Measurements from ENCODE around the gene PGAP3. TPM values are rescaled to one million over a fixed set of nuclear protein-coding genes. Genes with fewer than 3 reads are reported as not detected.
A peak's percentile ranks its signal among the peaks of the same experiment; 100 is the strongest.
"Not testable (repeated sequence)": the region's sequence is repeated elsewhere in the genome, so short reads cannot be mapped to it uniquely, and the experiment has no call there.

PGAP3 gene, protein sequence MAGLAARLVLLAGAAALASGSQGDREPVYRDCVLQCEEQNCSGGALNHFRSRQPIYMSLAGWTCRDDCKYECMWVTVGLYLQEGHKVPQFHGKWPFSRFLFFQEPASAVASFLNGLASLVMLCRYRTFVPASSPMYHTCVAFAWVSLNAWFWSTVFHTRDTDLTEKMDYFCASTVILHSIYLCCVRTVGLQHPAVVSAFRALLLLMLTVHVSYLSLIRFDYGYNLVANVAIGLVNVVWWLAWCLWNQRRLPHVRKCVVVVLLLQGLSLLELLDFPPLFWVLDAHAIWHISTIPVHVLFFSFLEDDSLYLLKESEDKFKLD
- total RNA-seq: 10 to 100 TPM; 27.0 to 30.6 TPM

DNA sequence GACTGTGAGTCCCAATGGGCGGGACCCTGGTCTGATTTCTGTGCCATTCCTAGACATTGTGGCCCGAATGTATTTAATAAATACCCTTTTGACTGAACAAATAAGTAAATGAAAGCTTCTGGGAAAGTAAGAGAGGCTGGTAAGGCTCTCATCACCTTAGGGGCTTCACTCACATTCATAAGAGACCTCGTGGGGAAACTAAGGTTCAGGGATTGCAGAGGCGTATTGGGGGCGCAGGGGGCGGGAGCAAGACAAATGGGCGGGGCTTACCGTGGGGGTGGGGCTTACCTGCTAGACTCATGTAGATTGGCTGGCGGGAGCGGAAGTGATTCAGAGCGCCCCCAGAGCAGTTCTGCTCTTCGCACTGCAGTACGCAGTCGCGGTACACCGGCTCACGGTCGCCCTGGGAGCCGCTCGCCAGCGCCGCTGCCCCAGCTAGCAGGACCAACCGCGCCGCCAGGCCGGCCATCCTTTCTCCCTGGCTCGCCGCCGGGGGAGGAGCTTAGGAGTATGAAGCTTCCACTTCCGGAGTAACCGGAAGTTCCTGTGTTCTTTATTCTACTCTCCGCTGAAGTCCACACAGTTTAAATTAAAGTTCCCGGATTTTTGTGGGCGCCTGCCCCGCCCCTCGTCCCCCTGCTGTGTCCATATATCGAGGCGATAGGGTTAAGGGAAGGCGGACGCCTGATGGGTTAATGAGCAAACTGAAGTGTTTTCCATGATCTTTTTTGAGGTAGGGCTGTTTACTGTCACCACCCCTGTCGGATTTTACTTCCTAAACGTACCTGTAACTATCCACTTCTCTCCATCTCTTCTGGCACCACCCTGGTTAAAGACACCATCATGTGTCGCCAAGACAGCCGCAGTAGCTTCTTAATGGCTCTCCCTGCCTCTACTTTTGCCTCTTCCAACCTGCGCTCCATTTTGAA lies at the start of gene PGAP3:
Gene PGAP3, minus strand, starts transcription at position 512 of the 929 bp plus-strand sequence. Its CDS starts 43 bp downstream, at position 469.
- H3K27ac Mint-ChIP-seq: peak within 1 kb of the TSS; percentile 98
- H3K4me3 Mint-ChIP-seq: peak within 1 kb of the TSS; percentile 94
- H3K4me1 Mint-ChIP-seq: peaks cover 33% of the 10 kb centered on the region
- ChIA-PET POLR2A (interaction anchor here (0.7 to 1.0 kb wide), 2 partner anchors 15 to 42 kb away, joined by 3 to 6 read pairs; partner anchors contain the start of gene MIEN1), CTCF (interaction anchor here (0.6 to 2.4 kb wide), 11 partner anchors 8 to 342 kb away, joined by 3 to 14 read pairs (median 5); partner anchors contain the start of gene MIEN1)
- DNase-seq: peak; percentile 83
- no peaks in the 10 kb centered on the region for H3K27me3 Mint-ChIP-seq
- peaks cover 30% of the 10 kb centered on the region for H3K36me3 Mint-ChIP-seq (ENCODE audit: low read depth)
- H3K9me3 Mint-ChIP-seq: peaks cover 7% of the 10 kb centered on the region

DNA sequence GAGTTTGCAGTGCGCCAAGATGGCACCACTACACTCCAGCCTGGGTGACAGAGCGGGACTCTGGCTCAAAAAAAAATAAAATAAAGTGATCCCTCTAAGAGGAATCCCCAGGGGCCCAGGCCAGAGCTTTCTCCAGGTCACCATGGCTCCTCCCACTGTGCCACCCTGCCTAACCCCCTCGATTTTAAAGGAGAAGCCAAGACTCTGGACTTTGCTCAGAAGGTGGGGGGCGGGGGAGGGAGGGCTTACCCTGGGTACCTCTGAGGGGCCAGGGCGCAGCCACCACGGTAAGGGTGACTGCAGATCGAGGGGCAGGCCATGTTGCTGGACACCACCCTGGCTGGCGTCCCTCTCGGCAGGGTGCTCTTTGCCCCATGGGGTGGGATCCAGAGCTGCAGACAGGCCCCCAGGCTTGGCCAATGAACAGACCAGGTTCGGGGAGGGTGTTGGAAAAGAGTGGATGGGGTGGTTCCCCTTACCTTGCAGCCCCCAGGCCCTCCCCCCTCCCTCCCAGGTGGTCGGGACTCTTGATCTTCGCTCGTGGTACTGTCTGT lies 49.4 kb upstream of the PGAP3 start:
- Mint-ChIP-seq H3K36me3 (ENCODE audit: low read depth) (peaks cover 3% of the 10 kb centered on the region), H3K27ac (no peak overlapping the region), H3K4me3 (no peak overlapping the region), H3K9me3 (no peaks in the 10 kb centered on the region), H3K27me3 (peaks cover 6% of the 10 kb centered on the region), H3K4me1 (peaks cover 38% of the 10 kb centered on the region)
- POLR2A ChIA-PET: no interaction called here
- DNase-seq: no peak
- CTCF ChIA-PET: interaction anchor here (1.7 kb wide), 1 partner anchor 116 kb away, joined by 5 read pairs; no protein-coding TSS in a partner anchor

DNA sequence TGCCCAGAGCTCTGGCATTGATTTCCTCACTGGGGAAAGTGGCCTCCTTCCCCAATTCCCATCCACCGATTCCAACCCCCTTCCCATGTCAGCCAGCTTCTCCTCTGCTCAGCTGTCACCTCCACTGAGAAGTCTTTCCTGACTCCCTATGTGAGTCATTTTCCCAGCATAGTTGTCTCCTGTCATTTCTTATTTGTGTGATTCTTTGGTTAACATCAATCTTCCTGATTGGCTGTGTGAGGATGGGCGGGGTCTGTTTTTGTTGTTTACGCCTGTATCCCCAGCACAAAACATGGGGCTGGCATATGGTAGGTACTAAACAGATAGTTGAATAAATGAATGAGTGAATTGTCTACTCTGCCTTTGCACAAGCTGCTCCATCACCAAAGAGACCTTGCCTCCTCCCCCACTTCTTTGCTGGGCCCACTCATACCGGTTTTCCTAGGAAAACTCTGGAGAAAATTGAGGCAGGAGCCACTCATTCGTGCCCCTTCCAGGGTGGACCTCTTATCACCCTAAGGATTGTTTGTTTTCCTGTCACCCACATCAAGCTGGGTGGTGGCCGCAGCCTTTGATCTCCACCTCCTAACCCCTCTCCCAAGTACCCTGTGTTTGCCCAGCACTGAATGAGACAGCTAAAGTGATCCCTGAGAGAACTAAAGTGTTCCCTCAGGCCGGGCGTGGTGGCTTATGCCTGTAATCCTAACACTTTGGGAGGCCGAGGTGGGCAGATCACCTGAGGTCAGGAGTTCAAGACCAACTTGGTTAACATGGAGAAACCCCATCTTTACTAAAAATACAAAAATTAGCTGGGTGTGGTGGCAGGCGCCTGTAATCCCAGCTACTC lies 48.7 kb upstream of the PGAP3 start:
- no peak overlapping the region for H3K4me3 Mint-ChIP-seq

DNA sequence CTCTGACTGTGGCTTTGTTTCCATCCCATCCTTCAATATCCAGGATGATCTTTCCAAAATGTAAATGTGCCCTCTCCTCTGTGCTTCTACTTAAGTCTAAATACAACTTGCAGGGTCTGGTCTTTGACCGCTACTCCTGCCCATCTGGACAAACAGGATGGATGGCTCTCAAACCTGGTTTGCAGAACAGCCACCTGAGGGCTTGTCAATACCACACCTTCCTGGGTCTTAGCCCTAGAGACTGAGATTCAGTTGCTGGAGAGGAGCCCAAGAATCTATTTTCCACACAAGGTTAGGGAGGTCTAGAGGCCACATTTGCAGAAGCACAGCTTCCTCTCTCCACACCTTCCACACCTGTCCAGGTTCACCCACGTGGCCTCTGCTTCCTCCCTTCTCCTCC lies 48.0 kb upstream of the PGAP3 start:
- H3K27ac Mint-ChIP-seq: no peak overlapping the region
- peaks cover 37% of the 10 kb centered on the region for H3K4me1 Mint-ChIP-seq
- H3K27me3 Mint-ChIP-seq: peaks cover 6% of the 10 kb centered on the region
- DNase-seq: no peak
- H3K4me3 Mint-ChIP-seq: no peak overlapping the region
- H3K36me3 Mint-ChIP-seq (ENCODE audit: low read depth): peaks cover 3% of the 10 kb centered on the region
- CTCF ChIA-PET: interaction anchor here (1.7 kb wide), 1 partner anchor 114 kb away, joined by 5 read pairs; no protein-coding TSS in a partner anchor
- no peaks in the 10 kb centered on the region for H3K9me3 Mint-ChIP-seq
- POLR2A ChIA-PET: no interaction called here

More for the DNA sequence above, 48.7 kb upstream of the PGAP3 start:
- Mint-ChIP-seq H3K27me3 (peaks cover 6% of the 10 kb centered on the region), H3K36me3 (ENCODE audit: low read depth) (peaks cover 3% of the 10 kb centered on the region), H3K27ac (peak overlapping the region; percentile 41), H3K4me1 (peaks cover 38% of the 10 kb centered on the region), H3K9me3 (no peaks in the 10 kb centered on the region)
- CTCF ChIA-PET: interaction anchor here (0.6 to 1.7 kb wide), 2 partner anchors 115 to 182 kb away, joined by 3 to 5 read pairs; no protein-coding TSS in a partner anchor
- no peak for DNase-seq
- POLR2A ChIA-PET: no interaction called here

DNA sequence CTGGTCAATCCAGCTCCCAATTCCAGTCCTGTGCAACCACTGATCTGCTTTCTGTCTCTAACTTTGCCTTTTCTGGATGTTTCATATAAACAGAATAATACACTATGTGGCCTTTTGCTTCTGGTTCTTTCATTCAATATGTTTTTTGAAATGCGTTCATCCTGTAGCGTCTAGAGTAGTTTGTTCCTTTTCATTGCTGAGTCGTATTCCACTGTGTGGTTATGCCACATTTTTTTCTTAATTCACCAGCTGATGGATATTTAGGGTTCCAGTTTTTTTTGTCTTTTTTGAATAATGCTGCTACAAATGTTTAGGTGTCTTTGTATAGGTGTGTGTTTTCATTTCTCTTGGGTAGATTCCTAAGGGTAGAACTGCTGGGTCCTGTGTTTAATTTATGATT lies 44.7 kb upstream of the PGAP3 start:
- POLR2A ChIA-PET: no interaction called here
- Mint-ChIP-seq H3K27ac (no peak overlapping the region), H3K27me3 (peaks cover 3% of the 10 kb centered on the region), H3K4me3 (no peak overlapping the region), H3K9me3 (no peaks in the 10 kb centered on the region), H3K36me3 (ENCODE audit: low read depth) (peaks cover 12% of the 10 kb centered on the region), H3K4me1 (peaks cover 27% of the 10 kb centered on the region)
- DNase-seq: no peak
- CTCF ChIA-PET: interaction anchor here (0.8 to 1.4 kb wide), 3 partner anchors 78 to 131 kb away, joined by 3 to 4 read pairs (median 3); partner anchors contain the start of gene IKZF3

DNA sequence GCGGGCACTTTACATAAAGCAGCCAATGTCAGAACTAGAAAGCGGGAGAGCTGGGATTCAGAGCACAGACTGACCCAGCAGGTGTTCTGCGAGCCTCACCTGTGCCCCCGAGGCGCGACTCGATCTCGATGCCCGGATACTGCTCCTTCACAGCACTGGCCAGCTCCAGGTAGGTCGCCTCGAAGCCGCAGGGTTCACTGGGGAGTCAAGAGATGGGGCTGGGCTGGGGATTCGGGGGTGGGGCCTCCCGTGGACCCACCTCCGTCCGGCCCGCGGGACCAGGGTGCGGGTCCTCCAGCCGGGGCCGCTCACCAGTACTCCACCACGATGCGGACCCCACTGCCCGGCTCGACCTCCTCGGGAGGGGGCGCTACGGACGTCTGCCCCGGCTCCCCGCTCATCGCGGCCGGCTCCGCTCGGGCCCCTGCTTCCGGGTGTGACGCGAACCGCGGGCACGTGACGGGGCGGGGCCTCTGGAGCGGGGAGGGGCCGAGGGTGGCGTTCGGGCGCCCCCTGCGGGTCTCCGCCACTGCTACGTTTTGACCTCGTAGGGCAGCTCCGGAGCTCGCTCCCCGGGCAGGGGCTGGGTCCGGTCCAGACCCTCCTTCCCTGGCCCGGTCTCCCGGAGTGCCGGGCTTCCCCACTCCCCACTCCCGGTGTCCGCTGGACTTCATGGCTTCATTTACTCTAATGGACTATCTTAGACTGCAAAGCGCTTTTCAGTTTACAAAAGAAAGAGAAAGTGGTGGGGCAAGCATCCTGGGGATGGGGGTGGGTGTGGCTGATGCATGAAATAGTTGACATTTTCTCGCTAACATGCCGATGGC lies 42.5 kb upstream of the PGAP3 start, which contains the start of gene MIEN1:
Gene MIEN1, minus strand, starts transcription at position 438 of the 827 bp plus-strand sequence. Its CDS starts 37 bp downstream, at position 401.
- H3K4me1 Mint-ChIP-seq: peaks cover 22% of the 10 kb centered on the region
- peak; percentile 93 for DNase-seq
- CTCF ChIA-PET: interaction anchor here (0.6 to 3.9 kb wide), 42 partner anchors 9 to 369 kb away, joined by 3 to 24 read pairs (median 4); partner anchors contain the start of genes ERBB2, PGAP3 and PSMD3
- H3K27ac Mint-ChIP-seq: peak within 1 kb of the TSS; percentile 95
- peak within 1 kb of the TSS; percentile 91 for H3K4me3 Mint-ChIP-seq
- peaks cover 23% of the 10 kb centered on the region for H3K36me3 Mint-ChIP-seq (ENCODE audit: low read depth)
- H3K27me3 Mint-ChIP-seq: no peaks in the 10 kb centered on the region
- no peaks in the 10 kb centered on the region for H3K9me3 Mint-ChIP-seq
- POLR2A ChIA-PET: interaction anchor here (1.4 kb wide), 1 partner anchor 42 kb away, joined by 3 read pairs; the partner anchor contains the start of gene PGAP3

DNA sequence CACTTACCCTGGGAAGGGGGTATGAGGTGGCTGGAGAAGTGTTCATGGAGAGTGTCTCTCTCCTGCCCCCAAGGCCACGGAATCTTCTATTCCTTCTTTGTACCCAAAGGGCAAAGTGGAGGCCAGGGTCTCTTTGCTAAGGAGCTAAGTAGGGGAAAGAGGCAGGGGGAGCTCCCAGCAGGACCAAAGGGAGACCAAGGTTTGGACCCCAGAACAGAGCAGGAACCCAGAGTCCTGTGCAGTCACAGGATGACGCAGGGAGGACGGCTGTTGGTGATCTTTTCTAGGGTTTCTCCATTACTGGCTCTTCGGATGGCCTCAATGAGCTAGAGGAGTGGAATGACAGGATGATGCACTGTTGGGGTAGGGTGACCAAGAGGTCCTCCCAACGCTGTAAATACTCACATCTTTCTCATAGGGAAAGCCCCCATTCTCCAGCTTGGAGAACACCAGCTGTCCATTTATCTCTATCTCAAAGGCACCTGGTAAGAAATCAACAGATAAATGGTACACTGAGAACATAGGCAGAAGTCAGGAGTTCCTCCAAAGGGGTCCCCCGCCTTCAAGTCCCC lies 41.5 kb upstream of the PGAP3 start:
- Mint-ChIP-seq H3K4me3 (peak overlapping the region; percentile 91), H3K36me3 (ENCODE audit: low read depth) (peaks cover 23% of the 10 kb centered on the region), H3K4me1 (peaks cover 22% of the 10 kb centered on the region), H3K27ac (peak overlapping the region; percentile 95), H3K9me3 (no peaks in the 10 kb centered on the region), H3K27me3 (no peaks in the 10 kb centered on the region)
- ChIA-PET CTCF (interaction anchor here (0.6 to 3.9 kb wide), 35 partner anchors 9 to 251 kb away, joined by 3 to 24 read pairs (median 4); partner anchors contain the start of genes ERBB2, PGAP3 and PSMD3), POLR2A (interaction anchor here (1.4 kb wide), 1 partner anchor 42 kb away, joined by 3 read pairs; the partner anchor contains the start of gene PGAP3)
- no peak for DNase-seq

DNA sequence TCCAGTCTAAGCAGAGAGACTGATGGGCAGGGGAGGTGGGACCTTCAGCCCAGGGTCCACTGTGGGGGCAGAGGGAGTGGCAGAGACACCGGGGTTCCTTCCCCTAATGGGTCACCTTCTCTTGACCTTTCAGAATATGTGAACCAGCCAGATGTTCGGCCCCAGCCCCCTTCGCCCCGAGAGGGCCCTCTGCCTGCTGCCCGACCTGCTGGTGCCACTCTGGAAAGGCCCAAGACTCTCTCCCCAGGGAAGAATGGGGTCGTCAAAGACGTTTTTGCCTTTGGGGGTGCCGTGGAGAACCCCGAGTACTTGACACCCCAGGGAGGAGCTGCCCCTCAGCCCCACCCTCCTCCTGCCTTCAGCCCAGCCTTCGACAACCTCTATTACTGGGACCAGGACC lies 39.7 kb upstream of the PGAP3 start:
- Mint-ChIP-seq H3K9me3 (no peaks in the 10 kb centered on the region), H3K27me3 (no peaks in the 10 kb centered on the region), H3K4me3 (no peak overlapping the region), H3K27ac (no peak overlapping the region), H3K36me3 (ENCODE audit: low read depth) (peaks cover 23% of the 10 kb centered on the region), H3K4me1 (peaks cover 22% of the 10 kb centered on the region)
- POLR2A ChIA-PET: no interaction called here
- CTCF ChIA-PET: interaction anchor here (1.0 to 3.3 kb wide), 2 partner anchors 48 to 61 kb away, joined by 3 to 17 read pairs; no protein-coding TSS in a partner anchor
- DNase-seq: no peak

DNA sequence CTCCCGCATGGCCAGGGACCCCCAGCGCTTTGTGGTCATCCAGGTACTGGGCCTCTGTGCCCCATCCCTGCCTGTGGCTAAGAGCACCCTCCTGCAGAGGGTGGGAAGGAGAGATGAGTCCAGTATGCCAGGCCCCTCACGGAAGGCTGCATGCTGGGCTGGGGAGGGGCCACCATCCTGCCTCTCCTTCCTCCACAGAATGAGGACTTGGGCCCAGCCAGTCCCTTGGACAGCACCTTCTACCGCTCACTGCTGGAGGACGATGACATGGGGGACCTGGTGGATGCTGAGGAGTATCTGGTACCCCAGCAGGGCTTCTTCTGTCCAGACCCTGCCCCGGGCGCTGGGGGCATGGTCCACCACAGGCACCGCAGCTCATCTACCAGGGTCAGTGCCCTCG lies 38.8 kb upstream of the PGAP3 start:
- Mint-ChIP-seq H3K9me3 (no peaks in the 10 kb centered on the region), H3K27me3 (no peaks in the 10 kb centered on the region)

DNA sequence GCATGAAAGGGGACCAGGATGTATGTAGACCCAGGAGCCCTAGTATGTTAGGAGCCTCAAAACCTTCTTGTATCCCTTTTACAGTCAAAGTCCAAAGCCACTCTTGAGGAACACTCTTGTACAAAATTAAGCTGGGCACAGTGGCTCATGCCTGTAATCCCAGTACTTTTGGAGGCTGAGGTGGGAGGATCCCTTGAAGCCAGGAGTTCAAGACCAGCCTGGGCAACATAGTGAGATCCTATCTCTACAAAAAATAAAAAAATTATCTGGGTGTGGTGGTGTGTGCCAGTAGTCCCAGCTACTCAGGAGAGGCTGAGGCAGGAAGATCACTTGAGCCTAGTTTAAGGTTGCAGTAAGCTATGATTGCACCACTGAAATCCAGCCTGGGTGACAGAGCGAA lies 38.1 kb upstream of the PGAP3 start:
- H3K4me3 Mint-ChIP-seq, POLR2A ChIA-PET, DNase-seq, H3K27me3 Mint-ChIP-seq, H3K9me3 Mint-ChIP-seq, H3K27ac Mint-ChIP-seq: not testable (repeated sequence)
- peaks cover 23% of the 10 kb centered on the region for H3K36me3 Mint-ChIP-seq (ENCODE audit: low read depth)
- H3K4me1 Mint-ChIP-seq: peaks cover 18% of the 10 kb centered on the region
- CTCF ChIA-PET: interaction anchor here (1.3 kb wide), 1 partner anchor 32 kb away, joined by 3 read pairs; no protein-coding TSS in a partner anchor

More for the DNA sequence above, 38.8 kb upstream of the PGAP3 start:
- ChIA-PET CTCF (no interaction called here), POLR2A (no interaction called here)
- Mint-ChIP-seq H3K4me1 (peaks cover 22% of the 10 kb centered on the region), H3K36me3 (ENCODE audit: low read depth) (peaks cover 23% of the 10 kb centered on the region), H3K27ac (no peak overlapping the region), H3K4me3 (no peak overlapping the region)
- no peak for DNase-seq

Measured in activated CD4-positive, alpha-beta T cell treated with anti-CD3 and anti-CD28 coated beads, Interleukin-2, amount 10 ng/mL, durations not matched to agents 7 days and 5 days (primary cell).